Ishikawa (cell line): ENCODE measurements around the gene FCHO1.

Source experiments
- CEBPB ChIP-seq: IDR thresholded peaks from 2 replicates; pipeline ENCODE4 v1.6.1; 2012
- CREB1 ChIP-seq: IDR thresholded peaks from 2 replicates; pipeline ENCODE4 v1.6.1; 2012; ENCODE audit warnings: low read depth
- EGR1 ChIP-seq: IDR thresholded peaks from 2 replicates; pipeline ENCODE4 v1.6.1; 2012
- EP300 ChIP-seq: IDR thresholded peaks from 2 replicates; pipeline ENCODE4 v1.6.1; 2012; ENCODE audit warnings: borderline replicate concordance
- FOXM1 ChIP-seq: IDR thresholded peaks from 2 replicates; pipeline ENCODE4 v1.6.1; 2012; ENCODE audit warnings: low read depth, borderline replicate concordance
- NFIC ChIP-seq: IDR thresholded peaks from 2 replicates; pipeline ENCODE4 v1.6.1; 2012
- RAD21 ChIP-seq: IDR thresholded peaks from 2 replicates; pipeline ENCODE4 v1.6.1; 2012; ENCODE audit warnings: low read depth
- TAF1 ChIP-seq: IDR thresholded peaks from 2 replicates; pipeline ENCODE4 v1.6.1; 2012; ENCODE audit warnings: low read depth, mild to moderate bottlenecking
- TCF12 ChIP-seq: IDR thresholded peaks from 2 replicates; pipeline ENCODE4 v1.6.1; 2012; ENCODE audit warnings: low read depth
- TEAD4 ChIP-seq: IDR thresholded peaks from 2 replicates; pipeline ENCODE4 v1.6.1; 2012
- YY1 ChIP-seq: IDR thresholded peaks from 2 replicates; pipeline ENCODE4 v1.6.1; 2012; ENCODE audit warnings: low read depth
- ZBTB7A ChIP-seq: IDR thresholded peaks from 2 replicates; pipeline ENCODE4 v1.6.1; 2012; ENCODE audit warnings: low read depth
- TF ChIP-seq, protein P1 (sequence below): IDR thresholded peaks from 2 replicates; pipeline ENCODE4 v1.6.1; 2012; ENCODE audit warnings: low read depth, mild to moderate bottlenecking
- TF ChIP-seq, protein P2 (sequence below): IDR thresholded peaks from 2 replicates; pipeline ENCODE4 v1.6.1; 2012
- TF ChIP-seq, protein P3 (sequence below): IDR thresholded peaks from 2 replicates; pipeline ENCODE4 v1.6.1; 2012

Gene FCHO1

DNA sequence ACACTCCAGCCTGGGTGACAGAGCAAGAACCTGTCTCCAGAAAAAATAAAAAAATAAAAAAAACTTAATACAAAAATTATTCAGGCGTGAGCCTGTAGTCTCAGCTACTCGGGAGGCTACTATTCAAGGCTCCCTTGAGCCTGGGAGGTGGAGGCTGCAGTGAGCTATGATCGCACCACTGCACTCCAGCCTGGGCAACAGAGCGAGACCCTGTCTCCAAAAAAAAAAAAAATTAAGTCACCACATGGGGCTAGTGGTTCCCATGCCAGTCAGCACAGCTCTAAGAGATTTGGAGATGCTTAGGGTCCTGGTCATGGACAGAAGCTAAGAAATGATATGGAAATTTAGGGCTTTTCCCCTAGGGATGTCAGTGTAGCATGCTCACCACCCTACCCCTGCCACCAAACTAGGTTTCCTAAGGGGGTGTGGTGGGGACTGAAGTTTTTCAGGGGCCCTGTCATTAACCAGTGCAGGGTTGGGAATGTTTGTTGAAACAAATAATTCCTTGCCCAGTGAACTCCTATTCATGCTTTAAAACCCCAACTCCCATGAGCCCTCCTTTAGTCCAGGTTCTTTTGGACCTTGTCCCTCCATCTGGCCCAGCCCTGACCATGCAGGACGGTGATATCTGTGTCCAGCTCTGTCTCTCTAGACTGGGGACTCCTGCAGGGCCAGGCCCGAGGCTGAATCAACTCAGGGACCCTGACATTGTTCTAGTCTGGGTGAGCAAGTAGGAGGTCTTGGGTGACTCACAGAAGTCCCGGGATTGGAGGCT lies 1.8 kb downstream of the FCHO1 start:
- TF ChIP-seq CEBPB (no peak), TAF1 (no peak), CREB1 (no peak), TEAD4 (no peak), EP300 (no peak), EGR1 (no peak), RAD21 (no peak)
- TF ChIP-seq, protein P1, sequence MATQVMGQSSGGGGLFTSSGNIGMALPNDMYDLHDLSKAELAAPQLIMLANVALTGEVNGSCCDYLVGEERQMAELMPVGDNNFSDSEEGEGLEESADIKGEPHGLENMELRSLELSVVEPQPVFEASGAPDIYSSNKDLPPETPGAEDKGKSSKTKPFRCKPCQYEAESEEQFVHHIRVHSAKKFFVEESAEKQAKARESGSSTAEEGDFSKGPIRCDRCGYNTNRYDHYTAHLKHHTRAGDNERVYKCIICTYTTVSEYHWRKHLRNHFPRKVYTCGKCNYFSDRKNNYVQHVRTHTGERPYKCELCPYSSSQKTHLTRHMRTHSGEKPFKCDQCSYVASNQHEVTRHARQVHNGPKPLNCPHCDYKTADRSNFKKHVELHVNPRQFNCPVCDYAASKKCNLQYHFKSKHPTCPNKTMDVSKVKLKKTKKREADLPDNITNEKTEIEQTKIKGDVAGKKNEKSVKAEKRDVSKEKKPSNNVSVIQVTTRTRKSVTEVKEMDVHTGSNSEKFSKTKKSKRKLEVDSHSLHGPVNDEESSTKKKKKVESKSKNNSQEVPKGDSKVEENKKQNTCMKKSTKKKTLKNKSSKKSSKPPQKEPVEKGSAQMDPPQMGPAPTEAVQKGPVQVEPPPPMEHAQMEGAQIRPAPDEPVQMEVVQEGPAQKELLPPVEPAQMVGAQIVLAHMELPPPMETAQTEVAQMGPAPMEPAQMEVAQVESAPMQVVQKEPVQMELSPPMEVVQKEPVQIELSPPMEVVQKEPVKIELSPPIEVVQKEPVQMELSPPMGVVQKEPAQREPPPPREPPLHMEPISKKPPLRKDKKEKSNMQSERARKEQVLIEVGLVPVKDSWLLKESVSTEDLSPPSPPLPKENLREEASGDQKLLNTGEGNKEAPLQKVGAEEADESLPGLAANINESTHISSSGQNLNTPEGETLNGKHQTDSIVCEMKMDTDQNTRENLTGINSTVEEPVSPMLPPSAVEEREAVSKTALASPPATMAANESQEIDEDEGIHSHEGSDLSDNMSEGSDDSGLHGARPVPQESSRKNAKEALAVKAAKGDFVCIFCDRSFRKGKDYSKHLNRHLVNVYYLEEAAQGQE: no peak
- TF ChIP-seq, protein P2, sequence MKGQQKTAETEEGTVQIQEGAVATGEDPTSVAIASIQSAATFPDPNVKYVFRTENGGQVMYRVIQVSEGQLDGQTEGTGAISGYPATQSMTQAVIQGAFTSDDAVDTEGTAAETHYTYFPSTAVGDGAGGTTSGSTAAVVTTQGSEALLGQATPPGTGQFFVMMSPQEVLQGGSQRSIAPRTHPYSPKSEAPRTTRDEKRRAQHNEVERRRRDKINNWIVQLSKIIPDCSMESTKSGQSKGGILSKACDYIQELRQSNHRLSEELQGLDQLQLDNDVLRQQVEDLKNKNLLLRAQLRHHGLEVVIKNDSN: no peak

DNA sequence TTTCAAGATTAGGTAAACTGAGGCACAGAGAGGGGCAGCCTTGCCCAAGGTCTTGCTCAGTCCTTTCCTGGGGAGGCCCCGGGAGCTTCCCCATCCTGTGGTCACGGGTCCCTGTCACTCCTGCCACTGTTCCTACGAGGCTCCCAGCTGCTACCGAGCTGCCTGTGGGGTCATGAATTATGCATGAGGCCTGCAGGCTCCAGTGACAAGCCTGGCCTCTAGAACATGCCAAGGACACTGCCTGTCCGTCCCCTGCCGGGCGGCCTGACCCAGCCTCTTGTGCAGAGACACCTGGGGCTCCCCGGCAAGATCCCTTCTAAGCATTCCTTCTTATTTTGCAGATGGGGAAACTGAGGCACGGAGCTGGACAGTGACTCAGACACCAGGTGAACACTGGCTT lies 2.7 kb downstream of the FCHO1 start:
- TF ChIP-seq EGR1 (no peak), EP300 (no peak), YY1 (no peak), TAF1 (no peak), TCF12 (no peak), NFIC (no peak), CEBPB (no peak), ZBTB7A (no peak), RAD21 (no peak), FOXM1 (no peak), CREB1 (no peak), TEAD4 (no peak)
- TF ChIP-seq, protein P1: no peak
- TF ChIP-seq, protein P3, sequence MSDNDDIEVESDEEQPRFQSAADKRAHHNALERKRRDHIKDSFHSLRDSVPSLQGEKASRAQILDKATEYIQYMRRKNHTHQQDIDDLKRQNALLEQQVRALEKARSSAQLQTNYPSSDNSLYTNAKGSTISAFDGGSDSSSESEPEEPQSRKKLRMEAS: no peak
- TF ChIP-seq, protein P2: no peak

DNA sequence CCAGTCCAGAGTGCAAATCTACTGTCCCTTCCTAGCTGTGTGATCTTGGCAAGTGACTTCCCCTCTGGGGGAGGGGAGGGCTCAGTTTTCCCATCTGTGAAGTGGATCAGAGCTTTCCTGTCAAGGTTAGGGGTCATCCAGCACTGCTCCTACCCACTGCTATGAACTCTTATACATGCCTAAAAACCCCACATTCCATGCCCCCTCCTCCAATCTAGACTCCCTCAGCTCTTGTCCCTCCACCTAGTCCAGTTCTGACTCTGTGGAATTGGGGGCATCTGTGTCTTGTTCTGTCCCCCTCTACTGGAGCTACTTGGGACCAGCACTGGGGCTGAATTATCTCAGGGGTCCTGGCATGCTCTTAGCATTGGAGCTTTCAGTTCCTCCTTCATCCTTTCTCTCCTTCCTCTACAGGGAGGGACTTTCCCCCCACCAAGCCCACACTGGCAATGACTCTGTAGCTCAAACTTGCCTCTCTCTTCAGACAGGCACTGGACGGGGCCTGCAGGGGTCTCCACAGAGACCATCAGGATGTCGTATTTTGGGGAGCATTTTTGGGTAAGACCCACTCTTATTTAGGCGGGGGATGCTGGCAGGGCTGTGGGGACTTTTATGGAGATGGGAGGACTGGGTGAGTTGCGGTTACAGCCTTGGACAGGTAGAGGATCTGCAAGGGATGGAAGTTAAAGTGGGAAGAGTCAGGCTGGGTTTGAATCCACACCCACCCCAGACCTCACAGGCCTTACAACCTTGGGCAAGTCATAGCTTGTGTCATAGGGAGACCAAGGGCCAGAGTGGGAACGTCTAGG lies 3.6 kb downstream of the FCHO1 start:
- no peak for TF ChIP-seq TEAD4
- no peak for TF ChIP-seq RAD21
- no peak for TF ChIP-seq EP300
- TF ChIP-seq TAF1: no peak
- TF ChIP-seq CREB1: no peak
- TF ChIP-seq, protein P1: no peak
- no peak for TF ChIP-seq ZBTB7A
- TF ChIP-seq EGR1: no peak
- TF ChIP-seq, protein P3: no peak
- TF ChIP-seq, protein P2: no peak
- TF ChIP-seq NFIC: no peak
- no peak for TF ChIP-seq CEBPB
